HEK293 (cell line): Measurements from ENCODE around the gene PTH2.

ENCODE experiments used
- CTCF ChIA-PET: fragments of 350-600 bp; formaldehyde crosslinking; extraction: SDS; loops from one replicate; lab custom pipeline; 2021; ENCODE audit warnings: antibody characterized with exemption; lab: Yijun Ruan, JAX
- POLR2A ChIA-PET: fragments of 300-600 bp; formaldehyde crosslinking; extraction: SDS; loops from one replicate; lab custom pipeline; 2020; ENCODE audit warnings: antibody characterized with exemption, inconsistent platforms; lab: Yijun Ruan, JAX
- H3K27ac ChIP-seq: fragments of 200-500 bp; sonication (Bioruptor generic); 2 replicates; pipeline ENCODE4 v1.5.1; 2014; ENCODE audit warnings: low read depth, low read length, control low read depth, inconsistent platforms; ENCODE audit errors: extremely low read depth
- H3K36me3 ChIP-seq, 2 experiments: fragments of 200-500 bp in 1 of 2; sonication (Bioruptor generic) in 1 of 2; 1 replicate in 1 of 2; 2 replicates in 1 of 2; pipeline ENCODE4 v1.5.1; 2014 to 2017; ENCODE audit warnings: inconsistent platforms in 2 of 2, low read length in 2 of 2; ENCODE audit not compliant: control insufficient read depth in 2 of 2, insufficient read depth in 1 of 2
- H3K4me1 ChIP-seq: fragments of 200-500 bp; sonication (Bioruptor generic); 2 replicates; pipeline ENCODE4 v1.5.1; 2014; ENCODE audit warnings: mild to moderate bottlenecking, low read length, inconsistent platforms; ENCODE audit not compliant: control insufficient read depth, insufficient read depth
- H3K4me3 ChIP-seq: 2 replicates; pipeline ENCODE4 v1.5.1; 2011; ENCODE audit warnings: low read depth, mild to moderate bottlenecking, control low read depth, low read length, moderate library complexity
- H3K9me3 ChIP-seq: fragments of 200-500 bp; sonication (Bioruptor generic); 2 replicates; pipeline ENCODE4 v1.5.1; 2014; ENCODE audit warnings: low read depth, low read length, inconsistent platforms; ENCODE audit not compliant: control insufficient read depth, insufficient read depth
- GFI1B ChIP-seq: fragments of 450-650 bp; formaldehyde crosslinking; IDR thresholded peaks from 2 replicates; pipeline ENCODE4 v1.5.1; 2016; ENCODE audit warnings: missing biosample characterization, missing genetic modification characterization
- REPIN1 ChIP-seq: fragments of 450-650 bp; formaldehyde crosslinking; IDR thresholded peaks from 2 replicates; pipeline ENCODE4 v1.5.1; 2017; ENCODE audit warnings: missing biosample characterization, missing genetic modification characterization, low read depth
- ZBTB20 ChIP-seq: fragments of 450-650 bp; formaldehyde crosslinking; IDR thresholded peaks from 2 replicates; pipeline ENCODE4 v1.5.1; 2016; ENCODE audit warnings: missing biosample characterization, missing genetic modification characterization
- ZBTB49 ChIP-seq: fragments of 450-650 bp; formaldehyde crosslinking; IDR thresholded peaks from 2 replicates; pipeline ENCODE4 v1.5.1; 2016; ENCODE audit warnings: missing biosample characterization, missing genetic modification characterization, low read depth
- ZNF133 ChIP-seq: fragments of 450-650 bp; formaldehyde crosslinking; IDR thresholded peaks from 2 replicates; pipeline ENCODE4 v1.5.1; 2016; ENCODE audit warnings: missing biosample characterization, missing genetic modification characterization
- ZNF138 ChIP-seq: fragments of 450-650 bp; formaldehyde crosslinking; IDR thresholded peaks from 2 replicates; pipeline ENCODE4 v1.5.1; 2016; ENCODE audit warnings: missing biosample characterization, missing genetic modification characterization, borderline replicate concordance
- ZNF18 ChIP-seq: fragments of 450-650 bp; formaldehyde crosslinking; IDR thresholded peaks from 2 replicates; pipeline ENCODE4 v1.5.1; 2016; ENCODE audit warnings: missing biosample characterization, missing genetic modification characterization
- ZNF211 ChIP-seq: fragments of 450-650 bp; formaldehyde crosslinking; IDR thresholded peaks from 2 replicates; pipeline ENCODE4 v1.5.1; 2016; ENCODE audit warnings: low read depth, missing biosample characterization, missing genetic modification characterization
- ZNF23 ChIP-seq: fragments of 450-650 bp; formaldehyde crosslinking; IDR thresholded peaks from 2 replicates; pipeline ENCODE4 v1.5.1; 2016; ENCODE audit warnings: missing biosample characterization, missing genetic modification characterization, borderline replicate concordance
- ZNF341 ChIP-seq: fragments of 450-650 bp; formaldehyde crosslinking; IDR thresholded peaks from 2 replicates; pipeline ENCODE4; 2016; ENCODE audit warnings: low read depth, missing biosample characterization, missing genetic modification characterization
- ZNF426 ChIP-seq: fragments of 450-650 bp; formaldehyde crosslinking; IDR thresholded peaks from 2 replicates; pipeline ENCODE4 v1.5.1; 2017; ENCODE audit warnings: missing biosample characterization, missing genetic modification characterization, mild to moderate bottlenecking, inconsistent platforms, moderate library complexity
- ZNF513 ChIP-seq: fragments of 450-650 bp; IDR thresholded peaks from 2 replicates; pipeline ENCODE4 v1.5.1; 2018; ENCODE audit warnings: missing biosample characterization, missing genetic modification characterization
- ZNF518A ChIP-seq: fragments of 450-650 bp; formaldehyde crosslinking; conservative IDR thresholded peaks from 2 replicates; pipeline ENCODE4 v1.5.1; 2016; ENCODE audit warnings: low read depth, missing biosample characterization, missing genetic modification characterization
- ZNF585B ChIP-seq: fragments of 450-650 bp; formaldehyde crosslinking; IDR thresholded peaks from 2 replicates; pipeline ENCODE4 v1.5.1; 2016; ENCODE audit warnings: missing biosample characterization, missing genetic modification characterization
- ZNF747 ChIP-seq: fragments of 450-650 bp; formaldehyde crosslinking; IDR thresholded peaks from 2 replicates; pipeline ENCODE4 v1.5.1; 2016; ENCODE audit warnings: missing biosample characterization, missing genetic modification characterization
- ZNF768 ChIP-seq: fragments of 450-650 bp; formaldehyde crosslinking; IDR thresholded peaks from 2 replicates; pipeline ENCODE4 v1.5.1; 2018; ENCODE audit warnings: missing biosample characterization, mild to moderate bottlenecking, missing genetic modification characterization
- ZNF777 ChIP-seq: fragments of 450-650 bp; formaldehyde crosslinking; IDR thresholded peaks from 2 replicates; pipeline ENCODE4 v1.5.1; 2017; ENCODE audit warnings: missing biosample characterization, missing genetic modification characterization, borderline replicate concordance
- ZSCAN16 ChIP-seq: fragments of 450-650 bp; formaldehyde crosslinking; IDR thresholded peaks from 2 replicates; pipeline ENCODE4 v1.5.1; 2016; ENCODE audit warnings: missing biosample characterization, missing genetic modification characterization
- ZSCAN30 ChIP-seq: fragments of 450-650 bp; IDR thresholded peaks from 2 replicates; pipeline ENCODE4 v1.5.1; 2018; ENCODE audit warnings: missing biosample characterization, mild to moderate bottlenecking, missing genetic modification characterization, moderate library complexity
- TF ChIP-seq, protein P1 (sequence below): fragments of 450-650 bp; formaldehyde crosslinking; IDR thresholded peaks from 2 replicates; pipeline ENCODE4 v1.5.1; 2017; ENCODE audit warnings: missing biosample characterization, missing genetic modification characterization
- TF ChIP-seq, protein P2 (sequence below): fragments of 450-650 bp; formaldehyde crosslinking; IDR thresholded peaks from 2 replicates; pipeline ENCODE4 v1.5.1; 2016; ENCODE audit warnings: missing biosample characterization, missing genetic modification characterization

PTH2 gene

GRCh38 chr19:49391581-49392399, 31.5 kb downstream of the PTH2 start:
- Histone ChIP-seq H3K4me1 (no peaks in the 10 kb centered on the region), H3K36me3 (no peaks in the 10 kb centered on the region), H3K9me3 (no peaks in the 10 kb centered on the region), H3K4me3 (no peak overlapping the region), H3K27ac (no peak overlapping the region)
- CTCF ChIA-PET = interaction anchor here (0.5 to 5.0 kb wide), 37 partner anchors 8 to 701 kb away, joined by 3 to 59 read pairs (median 5); partner anchors contain the start of genes FLT3LG, GFY, PIH1D1 and SLC17A7
- POLR2A ChIA-PET = interaction anchor here (0.6 to 1.8 kb wide), 9 partner anchors 11 to 177 kb away, joined by 3 to 9 read pairs (median 4); partner anchors contain the start of genes ALDH16A1 and PIH1D1
- TF ChIP-seq ZNF18 (no peak), ZSCAN30 (tag by site-specific recombination) (0 out of 2 replicates have a peak, but pooled peaks have one; percentile 29), ZSCAN16 (tag by site-specific recombination) (no peak), ZNF211 (tag by site-specific recombination) (no peak), ZNF23 (tag by site-specific recombination) (no peak), ZNF585B (tag by site-specific recombination) (no peak), ZNF777 (tag by site-specific recombination) (no peak), REPIN1 (no peak), ZNF768 (no peak), ZNF513 (tag by site-specific recombination) (no peak), ZBTB20 (no peak; the same call in 1 of the 2 replicates), ZNF138 (tag by site-specific recombination) (no peak), ZNF426 (tag by site-specific recombination) (no peak), ZNF341 (no peak; the same call in 1 of the 2 replicates), ZNF518A (no peak), ZNF747 (tag by site-specific recombination) (no peak), ZBTB49 (tag by site-specific recombination) (no peak), ZNF133 (tag by site-specific recombination) (no peak), GFI1B (tag by site-specific recombination) (no peak)
- TF ChIP-seq, protein P1, sequence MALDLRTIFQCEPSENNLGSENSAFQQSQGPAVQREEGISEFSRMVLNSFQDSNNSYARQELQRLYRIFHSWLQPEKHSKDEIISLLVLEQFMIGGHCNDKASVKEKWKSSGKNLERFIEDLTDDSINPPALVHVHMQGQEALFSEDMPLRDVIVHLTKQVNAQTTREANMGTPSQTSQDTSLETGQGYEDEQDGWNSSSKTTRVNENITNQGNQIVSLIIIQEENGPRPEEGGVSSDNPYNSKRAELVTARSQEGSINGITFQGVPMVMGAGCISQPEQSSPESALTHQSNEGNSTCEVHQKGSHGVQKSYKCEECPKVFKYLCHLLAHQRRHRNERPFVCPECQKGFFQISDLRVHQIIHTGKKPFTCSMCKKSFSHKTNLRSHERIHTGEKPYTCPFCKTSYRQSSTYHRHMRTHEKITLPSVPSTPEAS (tag by site-specific recombination) = no peak
- TF ChIP-seq, protein P2, sequence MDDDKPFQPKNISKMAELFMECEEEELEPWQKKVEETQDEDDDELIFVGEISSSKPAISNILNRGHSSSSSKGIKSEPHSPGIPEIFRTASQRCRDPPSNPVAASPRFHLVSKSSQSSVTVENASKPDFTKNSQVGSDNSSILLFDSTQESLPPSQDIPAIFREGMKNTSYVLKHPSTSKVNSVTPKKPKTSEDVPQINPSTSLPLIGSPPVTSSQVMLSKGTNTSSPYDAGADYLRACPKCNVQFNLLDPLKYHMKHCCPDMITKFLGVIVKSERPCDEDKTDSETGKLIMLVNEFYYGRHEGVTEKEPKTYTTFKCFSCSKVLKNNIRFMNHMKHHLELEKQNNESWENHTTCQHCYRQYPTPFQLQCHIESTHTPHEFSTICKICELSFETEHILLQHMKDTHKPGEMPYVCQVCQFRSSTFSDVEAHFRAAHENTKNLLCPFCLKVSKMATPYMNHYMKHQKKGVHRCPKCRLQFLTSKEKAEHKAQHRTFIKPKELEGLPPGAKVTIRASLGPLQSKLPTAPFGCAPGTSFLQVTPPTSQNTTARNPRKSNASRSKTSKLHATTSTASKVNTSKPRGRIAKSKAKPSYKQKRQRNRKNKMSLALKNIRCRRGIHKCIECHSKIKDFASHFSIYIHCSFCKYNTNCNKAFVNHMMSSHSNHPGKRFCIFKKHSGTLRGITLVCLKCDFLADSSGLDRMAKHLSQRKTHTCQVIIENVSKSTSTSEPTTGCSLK (tag by site-specific recombination) = no peak
